Superior temporal gyrus (tissue), 1 donor: ENCODE results near the gene CBS.
A peak's percentile ranks its signal among the peaks of the same experiment; 100 is the strongest.
"Not testable (repeated sequence)": the region's sequence is repeated elsewhere in the genome, so short reads cannot be mapped to it uniquely, and the experiment has no call there.

Source experiments
- DNase-seq: peaks from one replicate; pipeline ENCODE4 v3.0.0-alpha.2; 2016; ENCODE audit errors: extremely low spot score

Gene CBS

DNA sequence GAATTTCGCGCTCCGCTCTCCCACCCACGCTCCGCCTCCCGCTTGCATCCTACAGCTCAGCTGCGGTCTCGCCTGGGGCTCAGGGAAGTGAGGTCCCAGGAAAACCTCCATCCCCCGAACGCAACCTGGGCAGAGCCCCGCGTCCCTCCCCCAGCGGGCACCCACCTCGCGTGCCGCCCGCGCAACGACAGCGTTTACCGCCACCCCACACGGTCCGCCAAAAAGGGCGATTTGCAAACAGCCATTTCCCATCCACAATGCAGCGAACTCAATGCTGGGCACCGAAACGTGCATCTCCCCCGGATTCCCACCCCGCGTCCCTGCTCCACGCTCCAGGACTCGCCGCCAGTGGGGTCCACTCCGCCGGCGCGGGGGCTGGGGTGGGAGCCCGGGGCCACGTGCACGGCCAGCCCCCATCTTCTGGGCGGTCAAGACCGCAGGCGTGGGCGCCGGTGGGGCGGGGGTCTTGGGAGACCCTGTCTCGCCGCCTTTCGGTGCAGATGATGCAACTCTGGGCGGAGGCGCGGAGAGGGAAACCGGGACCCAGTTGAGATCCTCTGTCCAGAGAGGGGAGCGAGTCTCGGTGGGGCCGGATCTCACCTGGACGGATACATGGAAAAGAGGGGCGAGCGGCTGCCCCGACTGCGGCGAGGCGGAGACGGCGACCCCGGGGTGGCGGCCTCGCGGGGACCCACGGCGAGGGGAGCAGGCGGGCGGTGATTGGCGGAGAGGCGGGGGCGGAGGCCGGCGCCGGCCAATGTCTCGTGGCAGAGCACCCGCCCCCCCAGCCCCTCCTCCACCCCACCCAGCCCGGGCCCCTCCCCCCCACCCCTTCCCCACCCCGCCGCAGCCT, at the start of gene CBS:
Gene CBS, minus strand, starts transcription at position 666 of the 853 bp plus-strand sequence. CDS start 3,642 bp downstream, outside the sequence.
- not testable (repeated sequence) for DNase-seq

DNA sequence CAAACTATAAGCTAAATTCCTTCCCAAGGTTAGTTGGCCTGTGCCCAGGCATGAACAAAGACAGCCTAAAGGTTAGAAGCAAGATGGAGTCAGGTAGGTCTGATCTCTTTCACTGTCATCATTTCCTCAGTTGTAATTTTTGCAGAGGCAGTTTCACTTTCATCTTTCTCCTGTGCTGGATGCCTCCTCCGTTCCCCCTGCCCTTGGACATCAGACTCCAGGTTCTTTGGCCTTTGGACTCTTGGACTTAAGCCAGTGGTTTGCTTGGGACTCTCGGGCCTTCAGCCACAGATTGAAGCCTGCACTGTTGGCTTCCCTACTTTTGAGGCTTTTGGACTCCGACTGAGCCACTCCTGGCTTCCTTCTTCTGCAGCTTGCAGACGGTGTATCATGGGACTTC, 40.3 kb upstream of the CBS start:
- DNase-seq, result not testable (repeated sequence)

DNA sequence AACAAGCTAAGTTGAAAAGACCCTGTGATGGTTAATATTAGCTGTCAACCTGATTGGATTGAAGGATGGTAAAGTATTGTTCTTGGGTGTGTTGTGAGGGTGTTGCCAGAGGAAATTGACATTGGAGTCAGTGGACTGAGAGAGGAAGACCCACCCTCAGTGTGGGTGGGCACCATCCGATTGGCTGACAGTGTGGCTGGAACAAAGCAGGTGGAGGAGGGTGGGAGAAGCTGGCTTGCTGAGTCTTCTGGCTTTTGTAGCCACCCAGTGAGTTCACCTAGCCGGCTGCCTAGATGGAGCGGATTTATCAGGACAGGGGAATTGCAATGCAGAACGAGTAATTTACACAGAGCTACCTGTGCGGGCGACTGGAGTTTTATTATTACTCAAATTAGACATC, 38.8 kb upstream of the CBS start:
- DNase-seq, result not testable (repeated sequence)

DNA sequence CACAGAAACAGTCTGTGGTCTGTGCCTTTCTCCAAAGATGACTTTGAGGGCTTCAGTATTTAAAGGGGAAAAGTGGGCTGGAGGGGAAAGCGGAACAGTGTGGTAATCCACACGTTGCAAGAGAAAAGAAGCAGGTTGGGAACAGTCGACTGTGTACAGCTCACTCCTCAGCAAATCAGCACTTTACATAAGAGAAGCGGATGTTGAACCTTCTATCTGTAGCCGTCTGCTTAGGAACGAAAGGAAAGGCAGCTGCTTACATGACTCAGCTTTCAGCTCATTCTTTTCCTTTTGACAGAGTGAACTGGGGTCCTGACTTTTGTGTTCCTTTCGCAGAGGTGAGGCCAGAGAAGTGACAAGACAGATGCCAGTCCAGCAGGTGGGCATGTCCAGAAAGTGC, 33.4 kb upstream of the CBS start:
- DNase-seq, result not testable (repeated sequence)

DNA sequence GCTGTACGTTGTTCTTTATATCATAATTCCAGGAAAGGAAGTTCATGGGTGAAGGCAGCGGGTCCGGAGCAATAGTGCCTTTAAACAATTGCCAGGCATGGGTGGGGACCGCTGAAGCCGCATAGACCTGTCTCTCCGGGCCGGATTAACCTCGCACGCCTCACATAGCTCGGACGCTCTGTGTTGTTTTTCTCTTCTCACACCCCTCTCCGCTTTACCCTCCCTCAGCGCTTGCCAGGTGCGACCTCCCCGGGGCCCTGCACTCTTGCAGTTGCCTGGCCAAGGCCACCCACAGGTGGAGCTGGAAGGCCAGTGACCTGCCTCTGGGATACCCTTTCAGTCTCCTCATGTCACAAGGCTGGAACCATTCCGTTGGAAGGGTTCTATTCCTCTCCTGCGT, 32.5 kb upstream of the CBS start:
- DNase-seq, result not testable (repeated sequence)

DNA sequence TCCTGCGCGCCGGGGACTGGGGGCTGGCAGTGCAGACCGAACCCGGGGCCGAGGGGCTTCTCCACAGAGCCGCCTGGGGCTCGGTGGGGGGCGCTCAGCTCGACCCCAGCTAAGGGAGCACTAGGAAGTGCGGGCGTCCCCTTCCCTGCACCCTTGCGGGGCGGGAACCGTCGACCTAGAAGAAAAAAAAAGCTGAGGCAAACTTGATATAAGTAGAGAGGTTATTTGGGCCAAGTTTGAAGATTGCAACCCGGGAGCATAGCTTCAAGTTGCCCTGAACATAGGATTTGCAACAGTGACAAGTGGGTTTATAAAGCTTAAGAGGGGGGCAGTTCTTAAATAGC, 32.1 kb upstream of the CBS start:
- DNase-seq, result not testable (repeated sequence)

DNA sequence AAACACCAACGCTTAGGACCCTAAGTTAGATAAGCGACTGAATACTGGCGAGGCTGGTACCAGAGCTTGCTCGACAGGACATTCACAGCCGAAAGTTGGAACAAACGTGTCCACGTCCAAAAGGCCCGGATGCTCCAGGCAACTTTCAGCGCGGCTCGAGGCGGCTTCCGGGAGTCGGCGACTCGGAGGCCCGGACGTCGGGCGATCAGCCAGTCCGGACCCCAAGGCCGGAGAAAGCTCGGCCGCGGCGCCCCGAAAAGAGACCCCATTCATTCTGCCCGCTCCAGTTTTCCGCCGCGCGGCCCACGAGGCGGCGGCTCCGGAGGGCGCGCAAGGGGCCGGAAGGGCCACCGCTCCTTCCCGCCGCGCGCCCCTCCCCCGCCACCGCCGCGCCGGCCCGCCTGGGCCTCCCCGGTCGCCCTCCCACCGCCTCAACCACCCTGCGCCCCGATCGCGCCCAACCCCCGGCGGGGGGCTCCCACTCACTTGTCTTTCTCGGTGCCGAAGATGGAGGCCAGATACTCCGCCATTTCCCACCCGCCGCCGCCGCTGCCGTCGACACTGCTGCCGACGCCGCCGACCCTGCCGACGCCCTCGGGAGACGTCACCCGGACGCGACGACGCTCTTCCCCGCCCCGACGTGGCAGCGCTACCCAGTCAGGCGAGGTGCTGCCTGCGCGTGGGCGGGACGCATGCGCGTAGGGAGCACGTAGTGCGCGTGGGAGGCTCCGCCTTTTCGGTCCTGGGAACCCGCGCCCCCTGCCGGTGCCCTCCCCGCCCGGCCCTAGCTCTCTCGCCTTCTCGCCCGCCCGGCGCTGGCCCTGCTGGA, 31.5 kb upstream of the CBS start, which contains the start of gene U2AF1:
Gene U2AF1, minus strand, starts transcription at position 606 of the 829 bp plus-strand sequence. Its CDS starts 76 bp downstream, at position 530.
- peak; percentile 2 for DNase-seq

DNA sequence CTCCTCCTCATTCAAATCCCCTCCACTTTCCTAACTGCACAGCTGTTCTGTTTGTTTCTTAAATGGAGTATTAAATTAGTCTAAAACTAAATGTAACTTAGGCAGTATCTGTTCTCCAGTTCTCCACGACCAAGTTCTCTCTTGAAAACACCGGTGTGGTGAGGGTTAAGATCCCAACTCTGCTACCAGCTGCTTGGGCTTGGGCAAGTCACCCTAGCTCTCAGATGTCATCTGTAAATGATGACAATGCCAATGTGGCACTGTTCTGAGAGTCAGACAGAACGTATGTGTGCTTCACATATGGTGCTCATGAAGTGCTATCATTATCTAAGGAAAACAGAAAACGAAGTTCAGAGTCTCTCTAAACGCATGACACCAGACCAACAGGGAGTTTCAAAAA, 29.0 kb upstream of the CBS start:
- not testable (repeated sequence) for DNase-seq

DNA sequence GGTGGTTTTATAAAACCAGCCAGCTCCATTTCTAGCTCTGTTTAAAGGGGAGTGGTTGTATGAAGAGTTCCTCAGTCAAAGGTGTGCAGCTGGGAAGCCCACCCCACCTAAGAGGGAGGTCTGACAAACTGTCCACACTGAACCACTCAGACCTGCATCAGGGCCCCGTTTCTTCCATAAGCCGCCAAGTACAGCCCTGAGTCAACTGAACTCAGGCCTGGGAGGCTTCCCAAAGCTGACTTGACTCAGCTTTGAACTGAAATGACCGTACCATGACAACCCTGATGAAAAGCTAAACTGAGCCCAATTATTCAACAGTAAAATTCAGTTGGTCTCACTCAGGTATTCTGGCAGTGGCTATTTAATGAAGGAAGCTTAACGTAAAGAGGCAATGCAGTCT, 26.6 kb upstream of the CBS start:
- not testable (repeated sequence) for DNase-seq

DNA sequence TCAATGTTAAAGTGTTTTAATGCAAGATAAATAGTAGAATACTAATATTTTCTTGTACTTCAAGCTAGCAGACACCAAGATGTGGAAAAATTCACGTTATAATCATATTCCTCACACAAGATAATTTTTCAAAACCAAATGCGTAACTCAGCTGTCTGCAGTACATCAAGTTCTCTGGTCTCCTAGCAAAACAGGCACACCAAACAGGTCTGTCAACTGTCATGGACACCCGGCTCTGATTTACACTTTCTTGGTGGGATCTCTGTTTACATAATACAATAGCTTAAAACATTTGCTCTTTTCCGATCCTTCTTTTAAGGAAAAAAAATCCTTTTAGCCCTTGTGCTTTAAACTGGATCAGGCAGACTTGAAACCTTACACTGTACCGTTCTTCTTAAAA, 26.0 kb upstream of the CBS start:
- DNase-seq, result not testable (repeated sequence)

DNA sequence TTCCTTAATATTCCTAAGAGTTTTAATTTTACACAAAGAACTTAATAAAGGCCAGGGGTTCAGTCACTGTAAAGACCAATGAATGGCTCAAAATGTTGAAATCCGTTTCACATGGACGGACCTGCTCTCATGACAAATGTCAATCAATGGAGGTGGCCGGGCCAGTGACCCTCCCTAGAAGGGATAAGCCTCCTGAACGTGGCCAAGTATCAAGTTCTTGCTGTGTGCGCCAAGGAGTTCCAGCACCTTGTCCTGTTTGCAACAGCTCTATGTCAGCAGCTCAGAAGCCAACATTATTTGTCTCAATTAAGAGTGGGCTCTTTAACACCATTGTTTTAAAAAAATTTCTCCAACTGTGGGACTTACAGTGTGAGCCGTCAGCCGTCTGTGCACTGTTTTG, 25.4 kb upstream of the CBS start:
- DNase-seq, result not testable (repeated sequence)

DNA sequence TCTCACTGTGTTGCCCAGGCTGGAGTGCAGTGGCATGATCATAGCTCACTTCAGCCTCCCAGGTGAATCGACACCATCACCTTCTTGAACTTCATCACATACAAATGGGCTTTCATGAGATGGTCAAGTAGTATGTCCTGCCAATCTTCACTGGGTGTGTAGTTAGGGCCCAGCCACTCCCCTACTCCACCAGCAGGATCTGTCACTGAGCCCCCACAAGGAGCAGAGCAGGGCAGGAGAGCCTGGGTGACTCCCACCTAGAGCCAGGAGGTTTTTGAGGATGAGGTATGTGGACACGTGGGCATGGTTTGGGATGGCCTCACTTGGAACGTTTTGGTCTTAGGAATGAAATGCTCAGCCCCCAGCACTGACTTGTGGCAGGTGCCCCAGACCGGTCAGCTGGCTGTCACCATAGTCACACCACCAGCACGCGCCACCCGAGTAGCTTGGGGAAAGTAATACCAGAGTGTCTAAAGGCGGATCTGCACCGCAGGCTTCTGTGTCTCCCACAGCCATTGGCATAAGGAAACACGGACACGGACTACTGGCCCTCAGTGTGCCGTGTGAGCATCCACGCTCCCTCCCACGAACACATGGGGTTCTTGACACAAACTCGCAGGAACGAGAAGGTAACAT, 16.5 kb upstream of the CBS start:
- DNase-seq, result not testable (repeated sequence)

DNA sequence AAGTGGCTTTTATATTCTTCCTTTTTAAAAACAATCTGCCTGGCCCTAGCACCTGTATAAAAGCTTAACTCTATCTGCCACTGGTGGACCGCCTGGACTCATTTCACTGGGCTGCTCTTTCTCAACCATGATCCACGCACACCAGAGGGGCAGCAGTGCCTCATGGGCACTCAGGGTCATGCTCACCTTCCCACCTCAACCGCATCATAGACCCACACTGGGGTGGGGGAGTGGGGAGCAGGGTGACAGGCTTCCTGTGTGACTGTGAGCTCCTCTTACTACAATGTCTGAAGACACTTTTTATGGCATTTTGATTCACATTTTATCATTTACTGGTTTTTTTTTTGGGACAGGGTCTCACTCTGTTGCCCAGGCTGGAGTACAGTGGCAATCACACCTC, 15.3 kb upstream of the CBS start:
- not testable (repeated sequence) for DNase-seq

DNA sequence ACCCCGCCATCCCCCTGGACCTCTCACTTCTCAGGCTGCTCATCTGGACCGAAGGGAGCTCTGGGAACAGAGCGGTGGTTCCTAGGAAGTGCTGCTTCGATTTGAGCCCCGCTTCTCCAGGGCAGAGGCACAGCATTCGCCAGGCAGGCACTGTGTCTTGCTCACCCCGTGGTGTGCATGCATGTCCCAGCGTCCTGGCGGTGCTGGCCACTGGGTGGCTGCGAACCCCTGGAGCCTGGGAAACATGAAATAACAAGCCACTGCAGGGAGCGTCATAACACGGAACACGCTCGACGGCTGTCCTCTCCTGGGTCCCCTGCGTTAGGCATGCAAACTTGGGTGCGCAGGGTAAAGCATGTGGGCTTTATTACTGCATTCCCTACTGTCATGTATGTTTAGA, 13.8 kb upstream of the CBS start:
- not testable (repeated sequence) for DNase-seq

DNA sequence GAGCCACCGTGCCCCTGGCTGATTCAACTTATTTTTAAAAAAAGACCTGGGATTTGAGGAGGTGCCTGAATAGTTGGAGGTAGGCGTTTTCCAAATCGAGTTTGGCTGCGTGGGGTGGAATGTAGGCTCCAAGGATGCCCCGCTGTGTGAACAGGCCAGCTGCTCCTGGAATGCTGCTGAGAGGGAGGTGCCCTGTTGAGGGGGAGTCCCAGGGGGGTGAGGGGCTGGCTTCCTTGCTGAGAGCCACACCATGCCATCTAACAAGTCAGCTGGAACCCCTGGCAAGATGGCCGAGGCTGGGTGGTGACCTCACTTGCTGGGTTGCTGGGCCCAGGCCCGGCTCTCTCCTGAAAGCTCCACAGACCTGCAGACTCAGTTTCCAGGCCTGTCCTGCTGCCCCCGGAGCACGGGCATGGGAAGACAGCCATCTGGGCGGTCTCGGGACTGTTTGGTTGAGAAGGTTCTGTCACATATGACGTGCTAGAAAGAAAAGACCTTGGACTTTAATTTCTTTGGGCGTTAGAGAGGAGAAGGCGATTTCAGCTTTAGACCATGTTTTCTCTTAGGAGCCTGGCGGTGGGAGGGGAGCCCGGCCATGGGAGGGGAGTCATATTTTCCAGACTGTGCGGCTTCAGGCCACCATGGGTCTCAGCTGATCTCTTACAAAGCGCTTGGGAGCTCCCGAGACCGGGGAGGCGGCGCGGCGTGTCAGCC, 7.1 kb upstream of the CBS start:
- DNase-seq, result not testable (repeated sequence)

DNA sequence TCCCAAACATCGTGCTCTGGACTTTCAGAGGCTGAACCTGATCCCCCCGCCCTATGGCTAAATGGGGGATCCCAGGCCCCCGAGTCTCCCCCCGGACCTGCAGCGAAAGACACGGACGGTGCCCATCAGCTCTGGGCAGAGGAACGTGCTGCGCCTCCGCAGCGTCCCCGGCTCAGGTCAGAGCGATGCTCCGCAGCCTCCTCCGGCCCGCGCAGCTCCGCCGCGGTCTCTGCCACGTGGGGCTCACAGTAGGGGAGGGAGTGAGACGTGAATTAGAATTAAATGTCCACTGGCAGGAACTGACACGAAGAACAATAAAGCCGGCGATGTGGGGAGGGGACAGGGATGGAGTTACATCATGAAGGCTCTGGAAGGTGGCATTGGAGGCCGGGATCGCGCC, 1.0 kb upstream of the CBS start:
- DNase-seq, result not testable (repeated sequence)

DNA sequence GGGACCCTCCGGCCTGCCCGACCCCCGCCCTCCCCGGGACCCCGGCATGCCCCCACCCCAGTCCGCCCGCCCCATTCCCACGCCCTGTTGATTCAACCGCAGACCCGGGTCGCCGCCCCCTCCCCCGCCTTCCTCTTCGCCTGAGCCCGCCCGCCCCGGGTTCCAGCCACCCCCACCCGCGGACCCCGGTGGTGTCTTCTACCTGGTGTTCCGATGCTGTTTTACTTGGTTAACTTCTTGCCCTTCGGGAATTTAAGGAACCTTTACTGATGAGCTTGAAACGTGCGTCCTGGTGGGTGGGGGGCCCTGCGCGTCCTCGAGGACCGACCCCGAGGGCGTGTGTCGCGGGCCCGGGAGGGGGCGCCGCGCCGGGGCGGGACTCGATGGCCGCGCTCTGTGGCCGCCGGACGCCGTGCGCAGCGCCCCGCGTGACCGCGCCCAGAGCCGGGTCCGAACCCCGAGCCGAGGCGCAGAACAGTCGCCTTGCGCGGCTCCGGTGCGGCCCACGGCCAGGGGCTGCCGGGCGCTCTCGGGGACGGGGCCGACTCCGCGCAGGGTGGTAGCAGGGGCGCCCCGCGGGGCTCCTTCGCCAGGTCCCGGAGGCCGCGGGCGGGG, 495 bp upstream of the CBS start:
- not testable (repeated sequence) for DNase-seq

DNA sequence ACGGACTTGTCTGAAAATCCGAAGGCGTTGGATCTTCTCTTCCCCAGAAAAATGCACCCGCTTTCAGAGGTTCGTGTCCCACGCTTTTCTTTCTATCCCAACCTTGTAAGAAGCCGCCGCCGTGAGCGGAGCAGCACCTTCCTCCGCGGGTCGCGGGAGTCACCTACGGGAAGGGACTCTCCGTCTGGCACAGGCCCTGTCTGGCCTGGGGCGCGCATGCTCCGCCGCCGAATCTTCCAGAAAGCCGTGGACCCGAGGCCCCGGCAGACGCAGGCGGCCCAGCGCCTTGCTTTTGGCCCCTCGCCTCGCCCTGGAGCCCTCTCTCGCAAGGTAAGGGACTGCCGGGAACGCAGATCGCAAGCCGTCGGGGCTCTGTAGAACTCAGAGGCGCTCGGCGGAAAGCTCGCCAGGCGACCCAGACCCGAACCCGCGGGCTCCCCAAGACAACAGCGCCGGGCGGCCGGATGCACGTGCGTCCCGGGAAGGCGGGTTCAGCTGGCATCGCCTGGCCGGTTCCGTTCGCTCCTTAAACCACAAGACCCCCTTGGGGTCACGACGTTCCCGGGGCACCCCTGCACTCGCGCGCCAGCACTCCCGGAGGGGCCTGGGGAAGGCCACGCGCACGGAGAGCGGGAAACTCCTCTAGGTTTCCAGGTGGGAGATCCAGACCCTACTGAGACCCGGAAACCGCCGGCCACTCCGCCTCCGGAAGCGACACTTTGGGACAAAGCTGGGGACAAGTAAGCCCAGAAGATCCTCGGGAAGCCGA, 1.1 kb downstream of the CBS start:
- DNase-seq, result not testable (repeated sequence)

DNA sequence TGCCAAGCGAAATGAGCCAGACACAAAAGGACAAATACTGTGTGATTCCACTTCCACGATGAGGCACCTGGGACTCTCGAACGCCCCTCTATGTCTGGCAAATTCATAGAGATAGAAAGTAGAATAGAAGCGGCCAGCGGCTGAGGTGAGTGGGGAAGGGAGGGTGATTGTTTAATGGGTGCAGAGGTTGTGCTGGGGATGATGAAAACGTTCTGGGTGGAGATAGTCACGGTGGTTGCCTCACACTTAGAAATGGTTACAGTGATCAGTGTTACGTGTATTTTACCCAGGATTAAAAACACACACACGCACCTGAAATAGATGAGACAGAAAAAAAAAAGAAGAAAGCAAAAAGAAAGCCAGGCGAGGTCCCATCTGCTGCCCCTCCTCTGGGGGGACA, 2.9 kb downstream of the CBS start:
- DNase-seq, result not testable (repeated sequence)

DNA sequence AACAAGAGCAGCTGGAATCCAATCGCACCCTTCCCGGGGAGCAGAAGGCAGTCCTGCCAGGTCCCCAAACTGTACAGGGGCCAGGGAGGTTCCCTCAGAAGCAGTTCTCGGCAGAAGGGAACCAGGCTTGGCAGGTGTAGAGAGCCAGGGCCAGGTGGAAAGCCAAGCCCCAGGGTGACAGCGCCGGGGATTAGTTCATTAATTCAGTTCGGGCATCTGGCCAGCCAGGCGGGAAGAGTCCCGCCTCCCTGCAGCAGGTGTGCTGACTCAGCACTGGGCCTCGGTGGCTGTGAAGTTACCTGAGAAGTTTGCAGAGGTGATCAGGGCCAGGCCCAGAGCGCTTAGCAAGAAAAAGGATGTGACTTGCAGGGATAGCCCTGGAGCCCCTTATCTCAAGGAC, 6.0 kb downstream of the CBS start:
- not testable (repeated sequence) for DNase-seq
